SJCRH30 (cell line): ENCODE results near the gene CXCL14. TPM values are rescaled to one million over a fixed set of nuclear protein-coding genes. Genes with fewer than 3 reads are reported as not detected.
A peak's percentile ranks its signal among the peaks of the same experiment; 100 is the strongest.

ENCODE experiments used
- DNase-seq, 2 experiments: peaks; one replicate each; pipeline ENCODE4 v3.0.0-alpha.2; 2015 to 2020
- H3K27ac ChIP-seq: fragments of 250-450 bp; sonication (Bioruptor Pico); 2 replicates; pipeline ENCODE4 v1.5.1; 2020; ENCODE audit warnings: mild to moderate bottlenecking, moderate library complexity
- H3K27me3 ChIP-seq: fragments of 250-450 bp; sonication (Bioruptor Pico); 2 replicates; pipeline ENCODE4 v1.5.1; 2020; ENCODE audit warnings: mild to moderate bottlenecking, moderate library complexity
- H3K36me3 ChIP-seq: fragments of 250-450 bp; sonication (Bioruptor Pico); 2 replicates; pipeline ENCODE4 v1.5.1; 2020; ENCODE audit warnings: mild to moderate bottlenecking, moderate library complexity
- H3K4me1 ChIP-seq: fragments of 250-450 bp; sonication (Bioruptor Pico); 2 replicates; pipeline ENCODE4 v1.5.1; 2020; ENCODE audit warnings: mild to moderate bottlenecking, moderate library complexity
- H3K4me3 ChIP-seq: fragments of 250-450 bp; sonication (Bioruptor Pico); 2 replicates; pipeline ENCODE4 v1.5.1; 2020; ENCODE audit warnings: mild to moderate bottlenecking, moderate library complexity
- H3K9me3 ChIP-seq: fragments of 250-450 bp; sonication (Bioruptor Pico); replicated peaks from 2 replicates; pipeline ENCODE4 v1.5.1; 2020; ENCODE audit warnings: mild to moderate bottlenecking, moderate library complexity
- total RNA-seq: library from RNA; depleted of rRNA; stranded (reverse); fragments of >200 nt; shearing (Covaris generic); gene quantifications from 2 replicates; pipeline ENCODE4 v1.2.3, GENCODE V29; 2014

Gene CXCL14
- total RNA-seq, 1 experiment from 2014 or later = not detected

- H3K9me3 ChIP-seq = no peaks in the 10 kb centered on the region
- peaks cover 7% of the 10 kb centered on the region for H3K4me1 ChIP-seq
- DNase-seq = peak; percentile 26 to 40
- H3K4me3 ChIP-seq = no peak overlapping the region
- H3K27me3 ChIP-seq = no peaks in the 10 kb centered on the region
- H3K27ac ChIP-seq = no peak overlapping the region
- no peaks in the 10 kb centered on the region for H3K36me3 ChIP-seq
Observed at GRCh38 chr5:135602882-135603721, 24.3 kb upstream of the CXCL14 start.

DNA sequence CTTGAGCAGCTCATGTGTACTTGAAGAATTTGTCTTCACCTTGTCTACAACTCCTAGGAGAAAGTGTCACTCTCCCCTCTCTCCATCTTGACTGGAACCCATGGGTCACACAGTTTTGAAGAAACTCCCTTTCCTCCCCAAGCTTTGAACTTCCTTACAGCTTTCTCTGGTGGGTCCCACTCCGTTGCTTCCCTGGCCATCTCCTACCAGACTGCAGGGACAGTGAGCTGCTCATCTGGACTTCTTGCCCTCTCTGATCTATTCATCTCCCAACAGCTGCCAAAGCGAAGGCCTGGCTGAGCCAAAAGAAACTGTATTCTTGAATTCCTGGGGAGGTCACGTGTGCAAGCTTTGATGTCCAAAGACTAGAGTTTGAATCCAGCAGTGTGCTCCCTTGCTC is 22.7 kb upstream of the CXCL14 start:
- H3K27me3 ChIP-seq = no peaks in the 10 kb centered on the region
- DNase-seq = no peak

GRCh38 chr5:135600971-135601381 is 22.2 kb upstream of the CXCL14 start:
- no peak overlapping the region for H3K4me3 ChIP-seq
- no peak for DNase-seq
- no peak overlapping the region for H3K27ac ChIP-seq
- no peaks in the 10 kb centered on the region for H3K36me3 ChIP-seq
- peaks cover 7% of the 10 kb centered on the region for H3K4me1 ChIP-seq
- H3K9me3 ChIP-seq = no peaks in the 10 kb centered on the region
- no peaks in the 10 kb centered on the region for H3K27me3 ChIP-seq

More for the DNA sequence above, 22.7 kb upstream of the CXCL14 start:
- H3K4me1 ChIP-seq = peaks cover 7% of the 10 kb centered on the region
- H3K36me3 ChIP-seq = no peaks in the 10 kb centered on the region
- H3K4me3 ChIP-seq = no peak overlapping the region
- H3K9me3 ChIP-seq = no peaks in the 10 kb centered on the region
- H3K27ac ChIP-seq = no peak overlapping the region

- Histone ChIP-seq H3K9me3 (no peaks in the 10 kb centered on the region), H3K36me3 (no peaks in the 10 kb centered on the region), H3K27me3 (no peaks in the 10 kb centered on the region), H3K27ac (no peak overlapping the region), H3K4me1 (peaks cover 7% of the 10 kb centered on the region), H3K4me3 (no peak overlapping the region)
- no peak for DNase-seq
Observed at GRCh38 chr5:135600152-135600570, 21.4 kb upstream of the CXCL14 start.

DNA sequence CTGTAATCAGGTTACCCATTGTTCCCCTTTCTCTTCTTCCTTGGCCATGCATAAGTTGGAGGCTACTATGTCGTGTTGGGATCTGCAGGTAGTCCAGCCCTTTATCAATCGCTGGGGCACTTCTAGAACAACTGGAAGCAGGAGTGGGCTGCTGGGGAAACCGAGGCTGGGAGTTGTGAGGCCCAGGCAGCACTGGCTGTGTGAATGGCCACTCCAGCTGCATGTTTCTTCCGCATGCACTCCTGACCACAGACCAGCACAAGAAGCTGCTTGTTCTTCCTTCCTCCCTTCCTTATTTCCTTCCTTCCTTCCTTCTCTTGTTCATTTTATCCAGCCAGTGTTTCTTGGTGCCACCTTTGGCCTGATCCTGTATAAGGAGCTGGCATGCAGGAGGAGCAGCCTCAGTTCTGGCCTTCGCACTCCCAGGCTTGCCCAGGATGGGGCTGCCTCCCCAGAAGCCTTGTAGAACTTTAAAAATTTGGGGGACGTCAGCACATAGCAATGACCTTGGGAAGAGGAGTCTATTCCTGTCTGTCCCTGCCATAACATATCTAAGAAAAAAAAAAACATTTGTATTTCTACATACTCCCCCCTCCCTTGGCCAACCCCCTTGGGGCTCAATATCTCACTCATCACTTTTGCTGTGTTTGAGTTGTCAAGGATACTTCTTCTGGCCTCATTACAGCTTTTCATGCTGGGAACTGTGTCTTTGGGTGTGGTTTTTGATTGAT is 20.8 kb upstream of the CXCL14 start:
- DNase-seq = no peak
- H3K27me3 ChIP-seq = no peaks in the 10 kb centered on the region
- no peaks in the 10 kb centered on the region for H3K9me3 ChIP-seq
- H3K36me3 ChIP-seq = no peaks in the 10 kb centered on the region
- no peak overlapping the region for H3K4me3 ChIP-seq
- peaks cover 7% of the 10 kb centered on the region for H3K4me1 ChIP-seq
- H3K27ac ChIP-seq = no peak overlapping the region

- Histone ChIP-seq H3K36me3 (no peaks in the 10 kb centered on the region), H3K27me3 (no peaks in the 10 kb centered on the region), H3K9me3 (no peaks in the 10 kb centered on the region), H3K4me1 (peaks cover 7% of the 10 kb centered on the region), H3K4me3 (no peak overlapping the region), H3K27ac (no peak overlapping the region)
- DNase-seq = no peak
Observed at GRCh38 chr5:135598691-135599395, 20.1 kb upstream of the CXCL14 start.

DNA sequence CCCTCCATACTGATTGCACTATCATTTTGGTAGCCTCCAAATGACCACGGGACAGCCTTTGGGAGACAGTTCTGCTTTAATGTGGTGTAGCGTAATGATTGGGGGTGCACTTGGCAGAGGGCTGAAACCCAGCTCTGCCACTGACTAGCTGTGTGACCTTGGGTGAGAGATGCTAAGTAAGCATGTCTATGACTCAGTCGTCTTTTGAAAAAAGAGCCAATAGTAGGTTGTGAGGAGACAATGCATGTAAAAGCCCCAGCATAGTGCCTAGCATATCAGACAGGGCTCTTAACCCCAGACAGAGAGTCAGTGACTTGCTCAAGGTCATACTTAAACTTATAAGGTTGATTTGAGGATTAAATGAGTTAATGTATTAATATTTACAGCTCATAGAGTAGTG is 18.0 kb upstream of the CXCL14 start:
- H3K4me3 ChIP-seq = no peak overlapping the region
- no peaks in the 10 kb centered on the region for H3K9me3 ChIP-seq
- no peaks in the 10 kb centered on the region for H3K36me3 ChIP-seq
- H3K27me3 ChIP-seq = no peaks in the 10 kb centered on the region; the same call in 1 of the 2 replicates
- no peak overlapping the region for H3K27ac ChIP-seq
- DNase-seq = no peak
- peaks cover 3% of the 10 kb centered on the region for H3K4me1 ChIP-seq

DNA sequence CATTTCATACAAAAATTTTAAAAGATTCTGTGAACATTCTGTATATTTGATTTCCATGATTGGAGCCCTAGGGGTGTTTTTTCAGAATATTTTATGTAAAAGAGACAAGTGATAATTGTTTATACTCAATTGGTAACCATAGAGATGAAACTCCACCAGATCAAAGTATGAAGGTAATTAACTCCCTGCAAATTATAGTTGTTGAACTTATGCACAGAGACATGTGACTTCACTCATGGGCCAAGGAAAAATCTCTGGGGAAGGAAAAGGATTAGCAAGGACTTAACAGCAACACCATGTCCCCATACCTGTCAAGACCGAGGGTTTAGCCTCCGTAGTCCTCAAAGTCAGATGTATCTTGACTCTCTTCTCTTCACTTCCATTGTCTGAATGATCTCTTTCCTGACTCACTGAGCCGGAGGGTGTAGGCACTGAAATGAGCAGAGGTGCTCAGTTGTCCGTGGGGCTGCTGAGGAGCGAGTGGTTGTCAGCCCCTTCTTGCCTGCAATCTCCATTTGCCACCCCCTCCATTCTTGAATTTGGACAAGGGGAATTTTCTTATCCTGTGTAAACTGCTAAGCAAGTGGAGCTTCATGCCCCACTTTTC is 17.5 kb upstream of the CXCL14 start:
- no peaks in the 10 kb centered on the region for H3K36me3 ChIP-seq
- no peaks in the 10 kb centered on the region for H3K9me3 ChIP-seq
- no peaks in the 10 kb centered on the region for H3K4me1 ChIP-seq
- no peak overlapping the region for H3K27ac ChIP-seq
- no peak for DNase-seq
- H3K27me3 ChIP-seq = no peaks in the 10 kb centered on the region; the same call in 1 of the 2 replicates
- no peak overlapping the region for H3K4me3 ChIP-seq

DNA sequence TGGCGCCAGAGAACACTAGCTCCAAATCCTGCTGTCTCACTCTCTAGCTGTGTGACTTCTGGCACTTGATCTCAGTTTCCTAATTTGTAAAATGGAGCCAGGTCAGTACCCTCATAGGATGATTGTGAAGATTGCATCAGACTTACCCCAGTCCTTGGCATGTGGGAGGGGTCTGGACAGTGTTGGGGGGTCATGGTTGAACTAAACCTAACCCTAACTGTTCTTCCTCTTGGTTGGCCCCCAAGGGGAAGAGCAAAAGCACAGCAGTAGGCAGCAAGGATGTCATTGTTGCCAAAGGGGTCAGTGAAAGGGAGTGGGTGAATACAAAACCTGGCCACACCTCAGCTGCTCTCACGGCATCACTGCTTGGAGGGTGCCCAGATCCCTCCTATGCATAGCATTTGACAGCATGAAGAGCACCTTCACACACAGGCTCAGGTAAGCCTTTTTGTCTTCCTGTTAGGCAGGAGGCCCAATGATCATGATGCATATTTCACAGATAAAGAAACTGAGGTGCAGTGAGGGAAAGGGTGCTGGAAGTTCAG is 15.7 kb upstream of the CXCL14 start:
- H3K27ac ChIP-seq = no peak overlapping the region
- H3K4me1 ChIP-seq = no peaks in the 10 kb centered on the region
- no peak for DNase-seq
- H3K9me3 ChIP-seq = no peaks in the 10 kb centered on the region
- no peak overlapping the region for H3K4me3 ChIP-seq
- H3K36me3 ChIP-seq = no peaks in the 10 kb centered on the region
- no peaks in the 10 kb centered on the region; the same call in 1 of the 2 replicates for H3K27me3 ChIP-seq

DNA sequence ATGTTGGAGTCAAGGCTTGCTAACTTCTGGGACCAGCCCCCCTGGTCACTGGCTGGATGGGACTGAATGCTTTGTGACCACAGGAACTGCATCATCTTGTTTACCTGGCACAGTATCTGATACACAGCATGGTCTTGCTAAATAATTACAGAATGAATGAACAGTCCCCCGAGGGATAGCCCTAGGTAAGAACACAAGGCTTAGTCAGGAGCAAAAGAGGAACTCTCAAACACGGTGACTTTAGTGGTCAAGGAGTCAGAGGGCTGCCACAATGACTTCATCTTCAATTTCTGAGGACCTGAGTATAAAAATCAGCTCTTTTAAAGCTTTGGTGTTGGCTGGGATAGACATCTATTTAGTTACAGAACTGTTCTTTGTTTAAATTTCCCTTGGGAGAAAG is 15.1 kb upstream of the CXCL14 start:
- no peaks in the 10 kb centered on the region for H3K9me3 ChIP-seq
- no peak for DNase-seq

GRCh38 chr5:135593141-135593540 is 14.3 kb upstream of the CXCL14 start:
- Histone ChIP-seq H3K27ac (no peak overlapping the region), H3K4me3 (no peak overlapping the region), H3K4me1 (no peaks in the 10 kb centered on the region), H3K9me3 (no peaks in the 10 kb centered on the region), H3K27me3 (no peaks in the 10 kb centered on the region; the same call in 1 of the 2 replicates), H3K36me3 (no peaks in the 10 kb centered on the region)
- no peak for DNase-seq

More for the DNA sequence above, 15.1 kb upstream of the CXCL14 start:
- Histone ChIP-seq H3K4me3 (no peak overlapping the region), H3K27me3 (no peaks in the 10 kb centered on the region; the same call in 1 of the 2 replicates), H3K27ac (no peak overlapping the region), H3K36me3 (no peaks in the 10 kb centered on the region), H3K4me1 (no peaks in the 10 kb centered on the region)

GRCh38 chr5:135592312-135593045 is 13.7 kb upstream of the CXCL14 start:
- no peaks in the 10 kb centered on the region for H3K9me3 ChIP-seq
- no peak overlapping the region for H3K27ac ChIP-seq
- no peaks in the 10 kb centered on the region for H3K36me3 ChIP-seq
- no peak overlapping the region for H3K4me3 ChIP-seq
- H3K4me1 ChIP-seq = no peaks in the 10 kb centered on the region
- DNase-seq = no peak
- no peaks in the 10 kb centered on the region; the same call in 1 of the 2 replicates for H3K27me3 ChIP-seq

DNA sequence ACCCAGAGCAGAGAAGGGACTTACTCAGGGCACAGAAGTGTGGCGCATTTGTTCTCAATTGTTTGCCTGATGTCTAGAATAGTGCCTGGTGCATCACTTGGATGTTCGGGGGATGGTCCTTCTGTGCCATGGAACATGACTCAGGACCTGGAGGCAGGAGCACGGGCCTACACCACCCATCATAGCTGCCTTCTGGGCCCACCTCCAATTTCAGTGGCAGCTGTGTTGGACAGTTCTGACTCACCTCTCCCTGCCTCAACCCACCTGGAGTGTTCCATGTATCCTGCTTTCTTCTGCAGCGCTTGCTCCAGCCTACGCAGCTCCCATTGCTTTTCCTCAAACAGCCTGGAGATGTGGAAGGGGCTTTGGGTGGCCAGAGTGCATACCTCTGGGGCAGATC is 12.5 kb upstream of the CXCL14 start:
- Histone ChIP-seq H3K9me3 (no peaks in the 10 kb centered on the region), H3K4me3 (no peak overlapping the region), H3K27me3 (no peaks in the 10 kb centered on the region; the same call in 1 of the 2 replicates), H3K4me1 (no peaks in the 10 kb centered on the region), H3K27ac (no peak overlapping the region), H3K36me3 (no peaks in the 10 kb centered on the region)
- DNase-seq = no peak

DNA sequence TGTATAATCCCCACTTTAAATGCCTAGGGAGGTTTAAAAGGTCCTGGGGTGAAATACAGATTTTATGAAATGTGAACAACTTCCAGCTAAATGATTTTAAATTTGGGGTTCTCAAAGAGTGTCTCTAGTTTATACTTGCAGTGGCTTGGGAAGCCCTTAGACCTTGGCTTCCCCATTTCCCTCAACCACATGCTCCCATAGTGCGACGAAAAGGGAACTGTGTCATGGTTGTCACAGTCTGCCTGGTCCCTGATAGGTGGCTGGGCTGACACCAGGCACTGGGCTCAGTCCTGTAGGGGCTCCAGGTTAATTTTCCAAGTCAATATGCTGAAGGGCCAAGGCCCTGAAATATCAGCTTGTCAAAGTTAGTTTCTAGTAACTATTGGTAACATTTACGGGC is 10.4 kb upstream of the CXCL14 start:
- Histone ChIP-seq H3K27ac (no peak overlapping the region), H3K4me1 (no peaks in the 10 kb centered on the region), H3K9me3 (no peaks in the 10 kb centered on the region), H3K27me3 (peaks cover 4% of the 10 kb centered on the region; the same call in 1 of the 2 replicates), H3K36me3 (no peaks in the 10 kb centered on the region), H3K4me3 (no peak overlapping the region)
- DNase-seq = no peak
